Activated CD4-positive, alpha-beta memory T cell treated with anti-CD3 and anti-CD28 coated beads, Interleukin-2, amount 10 ng/mL, durations not matched to agents 7 days and 5 days (primary cell): ENCODE results near the gene DNAAF5. TPM values are rescaled to one million over a fixed set of nuclear protein-coding genes. Genes with fewer than 3 reads are reported as not detected.

Experiments
- CTCF ChIA-PET: fragments of 350-600 bp; sonication (Branson Sonifier 250); formaldehyde crosslinking; loops from one replicate; lab custom pipeline; 2021; ENCODE audit warnings: antibody characterized with exemption, inconsistent platforms; lab: Charles Lee
- POLR2A ChIA-PET: fragments of 350-600 bp; sonication (Branson Sonifier 250); formaldehyde crosslinking; loops from one replicate; lab custom pipeline; 2021; ENCODE audit warnings: antibody characterized with exemption; lab: Charles Lee
- DNase-seq: peaks from one replicate; pipeline ENCODE4 v3.0.0-alpha.2; 2020
- H3K27ac Mint-ChIP-seq: one replicate; pipeline ENCODE4 v1.8.0; 2021; ENCODE audit warnings: mild to moderate bottlenecking, mixed read lengths
- H3K27me3 Mint-ChIP-seq: one replicate; pipeline ENCODE4 v1.8.0; 2021; ENCODE audit warnings: mixed read lengths
- H3K36me3 Mint-ChIP-seq: one replicate; pipeline ENCODE4 v1.8.0; 2021; ENCODE audit warnings: low read depth, mixed read lengths
- H3K4me1 Mint-ChIP-seq: one replicate; pipeline ENCODE4 v1.8.0; 2021; ENCODE audit warnings: mixed read lengths
- H3K4me3 Mint-ChIP-seq: one replicate; pipeline ENCODE4 v1.8.0; 2021; ENCODE audit warnings: mild to moderate bottlenecking, mixed read lengths
- H3K9me3 Mint-ChIP-seq: one replicate; pipeline ENCODE4 v1.8.0; 2021; ENCODE audit warnings: mixed read lengths
- total RNA-seq, 2 experiments: library from RNA; stranded (reverse); gene quantifications; one replicate each; pipeline ENCODE4 v1.2.3, GENCODE V29; 2021

The DNAAF5 gene
- total RNA-seq: 10 to 100 TPM; 16.8 to 19.7 TPM

- peaks cover 15% of the 10 kb centered on the region for H3K9me3 Mint-ChIP-seq
- peak within 1 kb of the TSS; percentile 83 for H3K4me3 Mint-ChIP-seq
- peaks cover 27% of the 10 kb centered on the region for H3K4me1 Mint-ChIP-seq
- H3K27me3 Mint-ChIP-seq: no peaks in the 10 kb centered on the region
- DNase-seq: peak; percentile 89
- peaks cover 43% of the 10 kb centered on the region for H3K36me3 Mint-ChIP-seq
- ChIA-PET POLR2A (interaction anchor here (1.0 to 1.5 kb wide), 7 partner anchors 108 to 141 kb away, joined by 3 to 10 read pairs (median 4); no protein-coding TSS in a partner anchor), CTCF (no interaction called here)
- H3K27ac Mint-ChIP-seq: peak within 1 kb of the TSS; percentile 71
Measured at GRCh38 chr7:726084-726853, at the start of gene DNAAF5. Gene DNAAF5, plus strand, starts transcription at chr7:726699. Its CDS starts 22 bp downstream, at chr7:726721.

GRCh38 chr7:676972-677385 lies 49.5 kb upstream of the DNAAF5 start:
- peaks cover 43% of the 10 kb centered on the region for H3K36me3 Mint-ChIP-seq
- no peak for DNase-seq
- H3K4me3 Mint-ChIP-seq: no peak overlapping the region
- H3K27ac Mint-ChIP-seq: no peak overlapping the region
- H3K9me3 Mint-ChIP-seq: peaks cover 21% of the 10 kb centered on the region
- no peaks in the 10 kb centered on the region for H3K27me3 Mint-ChIP-seq
- ChIA-PET POLR2A (no interaction called here), CTCF (no interaction called here)
- no peaks in the 10 kb centered on the region for H3K4me1 Mint-ChIP-seq

- CTCF ChIA-PET: no interaction called here
- H3K27me3 Mint-ChIP-seq: no peaks in the 10 kb centered on the region
- no peak overlapping the region for H3K4me3 Mint-ChIP-seq
- DNase-seq: no peak
- POLR2A ChIA-PET: no interaction called here
- no peak overlapping the region for H3K27ac Mint-ChIP-seq
- peaks cover 25% of the 10 kb centered on the region for H3K9me3 Mint-ChIP-seq
- peaks cover 42% of the 10 kb centered on the region for H3K36me3 Mint-ChIP-seq
- no peaks in the 10 kb centered on the region for H3K4me1 Mint-ChIP-seq
Measured at GRCh38 chr7:680411-681127, 45.9 kb upstream of the DNAAF5 start.

GRCh38 chr7:681551-682307 lies 44.8 kb upstream of the DNAAF5 start:
- Mint-ChIP-seq H3K9me3 (peaks cover 27% of the 10 kb centered on the region), H3K36me3 (peaks cover 36% of the 10 kb centered on the region), H3K27me3 (no peaks in the 10 kb centered on the region), H3K27ac (no peak overlapping the region), H3K4me3 (no peak overlapping the region), H3K4me1 (no peaks in the 10 kb centered on the region)
- DNase-seq: no peak
- ChIA-PET CTCF (no interaction called here), POLR2A (no interaction called here)

GRCh38 chr7:682810-683209 lies 43.7 kb upstream of the DNAAF5 start:
- peaks cover 35% of the 10 kb centered on the region for H3K9me3 Mint-ChIP-seq
- H3K27me3 Mint-ChIP-seq: no peaks in the 10 kb centered on the region
- H3K36me3 Mint-ChIP-seq: peaks cover 41% of the 10 kb centered on the region
- no peak overlapping the region for H3K27ac Mint-ChIP-seq
- ChIA-PET CTCF (no interaction called here), POLR2A (no interaction called here)
- no peak for DNase-seq
- no peak overlapping the region for H3K4me3 Mint-ChIP-seq
- H3K4me1 Mint-ChIP-seq: no peaks in the 10 kb centered on the region

- peaks cover 39% of the 10 kb centered on the region for H3K9me3 Mint-ChIP-seq
- H3K4me1 Mint-ChIP-seq: no peaks in the 10 kb centered on the region
- H3K4me3 Mint-ChIP-seq: no peak overlapping the region
- no peaks in the 10 kb centered on the region for H3K27me3 Mint-ChIP-seq
- peaks cover 40% of the 10 kb centered on the region for H3K36me3 Mint-ChIP-seq
- no peak overlapping the region for H3K27ac Mint-ChIP-seq
- ChIA-PET POLR2A (no interaction called here), CTCF (no interaction called here)
- DNase-seq: no peak
Measured at GRCh38 chr7:683526-684205, 42.8 kb upstream of the DNAAF5 start.

GRCh38 chr7:684416-684815 lies 42.1 kb upstream of the DNAAF5 start:
- ChIA-PET CTCF (no interaction called here), POLR2A (no interaction called here)
- no peaks in the 10 kb centered on the region for H3K27me3 Mint-ChIP-seq
- no peak overlapping the region for H3K27ac Mint-ChIP-seq
- H3K4me1 Mint-ChIP-seq: no peaks in the 10 kb centered on the region
- no peak overlapping the region for H3K4me3 Mint-ChIP-seq
- peaks cover 39% of the 10 kb centered on the region for H3K36me3 Mint-ChIP-seq
- no peak for DNase-seq
- peaks cover 40% of the 10 kb centered on the region for H3K9me3 Mint-ChIP-seq

GRCh38 chr7:685540-685939 lies 41.0 kb upstream of the DNAAF5 start:
- ChIA-PET POLR2A (no interaction called here), CTCF (no interaction called here)
- H3K4me1 Mint-ChIP-seq: no peaks in the 10 kb centered on the region
- no peak overlapping the region for H3K4me3 Mint-ChIP-seq
- H3K27me3 Mint-ChIP-seq: no peaks in the 10 kb centered on the region
- DNase-seq: no peak
- no peak overlapping the region for H3K27ac Mint-ChIP-seq
- H3K9me3 Mint-ChIP-seq: peaks cover 43% of the 10 kb centered on the region
- peaks cover 38% of the 10 kb centered on the region for H3K36me3 Mint-ChIP-seq

GRCh38 chr7:690478-691360 lies 35.8 kb upstream of the DNAAF5 start:
- POLR2A ChIA-PET: no interaction called here
- peaks cover 31% of the 10 kb centered on the region for H3K9me3 Mint-ChIP-seq
- H3K36me3 Mint-ChIP-seq: peaks cover 27% of the 10 kb centered on the region
- CTCF ChIA-PET: no interaction called here
- H3K27ac Mint-ChIP-seq: no peak overlapping the region
- no peaks in the 10 kb centered on the region for H3K4me1 Mint-ChIP-seq
- DNase-seq: no peak
- H3K4me3 Mint-ChIP-seq: no peak overlapping the region
- no peaks in the 10 kb centered on the region for H3K27me3 Mint-ChIP-seq

GRCh38 chr7:691361-692045 lies 35.0 kb upstream of the DNAAF5 start:
- no peak overlapping the region for H3K27ac Mint-ChIP-seq
- no peaks in the 10 kb centered on the region for H3K4me1 Mint-ChIP-seq
- DNase-seq: no peak
- no peak overlapping the region for H3K4me3 Mint-ChIP-seq
- H3K27me3 Mint-ChIP-seq: no peaks in the 10 kb centered on the region
- POLR2A ChIA-PET: no interaction called here
- H3K36me3 Mint-ChIP-seq: peaks cover 27% of the 10 kb centered on the region
- CTCF ChIA-PET: no interaction called here
- H3K9me3 Mint-ChIP-seq: peaks cover 28% of the 10 kb centered on the region

GRCh38 chr7:693280-693679 lies 33.2 kb upstream of the DNAAF5 start:
- Mint-ChIP-seq H3K4me3 (no peak overlapping the region), H3K4me1 (no peaks in the 10 kb centered on the region), H3K9me3 (peaks cover 18% of the 10 kb centered on the region), H3K27ac (no peak overlapping the region), H3K36me3 (peaks cover 17% of the 10 kb centered on the region), H3K27me3 (no peaks in the 10 kb centered on the region)
- DNase-seq: no peak
- POLR2A ChIA-PET: no interaction called here
- CTCF ChIA-PET: no interaction called here

GRCh38 chr7:696426-696811 lies 30.1 kb upstream of the DNAAF5 start:
- no peak overlapping the region for H3K27ac Mint-ChIP-seq
- POLR2A ChIA-PET: no interaction called here
- H3K9me3 Mint-ChIP-seq: peaks cover 4% of the 10 kb centered on the region
- no peaks in the 10 kb centered on the region for H3K27me3 Mint-ChIP-seq
- peaks cover 8% of the 10 kb centered on the region for H3K36me3 Mint-ChIP-seq
- no peaks in the 10 kb centered on the region for H3K4me1 Mint-ChIP-seq
- H3K4me3 Mint-ChIP-seq: no peak overlapping the region
- CTCF ChIA-PET: no interaction called here
- DNase-seq: no peak
